MM.1S (cell line): ENCODE results near the gene EXOC4.

Source experiments
- CTCF ChIP-seq: fragments of 300-600 bp; sonication (generic); IDR thresholded peaks from 2 replicates; pipeline ENCODE4 v1.5.1; 2016; ENCODE audit warnings: antibody characterized with exemption, low read length, mixed read lengths
- EZH2 ChIP-seq: fragments of 300-600 bp; sonication (generic); optimal IDR thresholded peaks from 2 replicates; pipeline ENCODE3; 2017; ENCODE audit warnings: low read depth, mild to moderate bottlenecking, antibody characterized with exemption, low read length, mixed read lengths
- EZH2phosphoT487 ChIP-seq: fragments of 300-600 bp; sonication (generic); IDR thresholded peaks from 2 replicates; pipeline ENCODE4 v1.6.1; 2018; ENCODE audit warnings: antibody characterized with exemption, low read length

- TF ChIP-seq CTCF (no peak), EZH2 (no peak), EZH2phosphoT487 (no peak)
These were observed 518.1 kb downstream of the EXOC4 start for GRCh38 chr7:133770863-133771492.
